ENCODE data around the gene CEL.

- no peak for TF ChIP-seq SUZ12 (IDR thresholded peaks at IDR 0.05; ENCODE audit: extremely low read depth, insufficient read depth, insufficient read length)
- TF ChIP-seq YY1 (IDR thresholded peaks at IDR 0.05; ENCODE audit: insufficient read depth, insufficient read length): no peak
- TF ChIP-seq ZNF274 (IDR thresholded peaks at IDR 0.05; ENCODE audit: low read depth, low read length): no peak
Observed at GRCh38 chr9:133087429-133088145, 25.8 kb downstream of the CEL start.
